Right atrium auricular region (tissue), 2 donors: ENCODE data around the gene FBXL7. TPM values are rescaled to one million over a fixed set of nuclear protein-coding genes. Genes with fewer than 3 reads are reported as not detected.

Source experiments
- DNase-seq: peaks from one replicate; pipeline ENCODE4 v3.0.0-alpha.2; 2019; ENCODE audit warnings: low spot score
- H3K27ac ChIP-seq, 2 donors: fragments of 200-600 bp; sonication (generic); 1 replicate in 1 of 2; 2 replicates in 1 of 2; pipeline ENCODE4 v1.5.1; 2016 to 2019
- H3K27me3 ChIP-seq, 2 donors: fragments of 200-600 bp; sonication (generic); one replicate each; pipeline versions ENCODE4 v1.5.1 to v1.6.0; 2017 to 2019
- H3K36me3 ChIP-seq: fragments of 200-600 bp; sonication (generic); one replicate; pipeline ENCODE4 v1.5.1; 2016
- H3K4me1 ChIP-seq, 2 donors: fragments of 200-600 bp; sonication (generic); one replicate each; pipeline versions ENCODE4 v1.5.1 to v1.6.0; 2017 to 2019
- H3K4me3 ChIP-seq, 2 donors: fragments of 200-600 bp; sonication (generic); 1 replicate in 1 of 2; 2 replicates in 1 of 2; pipeline ENCODE4 v1.5.1; 2017 to 2019; ENCODE audit warnings: mild to moderate bottlenecking in 1 of 2, moderate library complexity in 1 of 2
- H3K9me3 ChIP-seq, 2 donors: fragments of 200-600 bp; sonication (generic); one replicate each; pipeline ENCODE4 v1.5.1; 2019
- CTCF ChIP-seq, 2 donors: fragments of 200-600 bp; sonication (generic); IDR thresholded peaks; one replicate each; pipeline ENCODE4 v1.5.1; 2019; ENCODE audit warnings: antibody characterized with exemption in 2 of 2
- total RNA-seq, 2 donors: library from RNA; depleted of rRNA; stranded (reverse); fragments of >200 nt; gene quantifications; one replicate each; pipeline ENCODE4 v1.1.0, GENCODE V29; 2016

FBXL7 gene
- total RNA-seq, 2 donors from 2014 or later, result 16.6 to 18.4 TPM

DNA sequence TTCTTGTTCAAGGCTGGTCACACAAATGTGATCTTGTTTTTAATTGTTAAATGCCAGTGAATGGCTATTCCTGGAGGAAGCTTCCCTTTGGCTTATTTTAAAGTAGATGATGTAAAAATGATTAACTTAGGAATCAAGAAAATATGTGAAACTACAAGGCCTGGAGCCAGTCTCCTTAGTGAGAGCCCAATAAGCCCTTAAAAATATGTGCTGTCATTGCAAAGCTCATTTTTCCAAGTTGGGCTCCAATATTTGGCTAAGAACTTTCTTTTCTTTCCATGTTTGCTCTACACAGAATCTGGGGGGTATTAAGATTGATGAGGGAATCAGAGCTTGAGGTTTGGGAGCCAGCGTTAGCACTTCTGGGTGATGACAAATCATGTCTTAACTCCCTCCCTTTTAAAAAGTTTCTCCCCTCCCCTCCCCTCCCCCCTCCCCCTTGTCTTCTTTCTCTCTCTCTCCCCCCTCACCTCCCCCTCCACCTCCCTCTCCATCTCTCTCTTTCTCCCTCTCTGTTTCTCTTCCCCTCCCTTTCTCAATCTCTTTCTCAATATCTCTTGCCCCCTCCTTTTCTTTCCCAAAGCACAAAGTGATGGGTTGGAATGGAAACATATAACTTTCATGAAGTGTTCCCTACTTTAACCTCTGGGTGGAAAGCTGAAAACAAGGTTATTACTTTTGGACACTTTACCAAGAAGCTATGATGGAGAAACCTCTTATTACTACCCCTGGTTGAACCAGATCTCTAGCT lies 86.0 kb downstream of the FBXL7 start:
- TF ChIP-seq CTCF (IDR thresholded peaks at IDR 0.05), result no peak
- H3K9me3 ChIP-seq, result peaks cover 0 to 7% of the 10 kb centered on the region in 2 donors

GRCh38 chr5:15587916-15588315 lies 87.9 kb downstream of the FBXL7 start:
- Histone ChIP-seq H3K4me1 (no peaks in the 10 kb centered on the region), H3K4me3 (no peak overlapping the region), H3K27ac (no peak overlapping the region), H3K36me3 (no peaks in the 10 kb centered on the region), H3K27me3 (no peaks in the 10 kb centered on the region), H3K9me3 (peaks cover 0 to 7% of the 10 kb centered on the region in 2 donors)
- TF ChIP-seq CTCF (IDR thresholded peaks at IDR 0.05), result no peak
- DNase-seq, result no peak

More for the DNA sequence above, 86.0 kb downstream of the FBXL7 start:
- Histone ChIP-seq H3K36me3 (no peaks in the 10 kb centered on the region), H3K4me1 (no peaks in the 10 kb centered on the region), H3K4me3 (no peak overlapping the region), H3K27me3 (no peaks in the 10 kb centered on the region), H3K27ac (no peak overlapping the region)
- DNase-seq, result no peak

DNA sequence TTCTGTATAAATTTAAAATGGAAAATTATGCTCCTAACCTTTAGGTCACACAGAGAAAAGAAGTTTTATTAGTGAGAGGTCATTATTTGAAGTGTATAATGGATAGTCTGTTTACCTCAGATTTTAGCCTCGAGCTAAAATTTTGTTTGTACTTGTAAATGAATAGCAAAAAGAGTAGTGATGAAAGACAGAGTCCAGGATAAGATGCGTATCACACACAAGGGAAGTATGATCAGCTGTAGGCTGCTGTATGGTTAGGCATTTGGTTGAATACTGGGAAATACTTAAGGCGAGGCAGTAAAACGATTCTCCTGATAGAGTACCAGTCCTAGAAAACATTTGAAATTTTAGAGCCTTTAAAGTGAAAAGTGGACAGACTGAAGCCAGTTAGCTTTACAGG lies 92.7 kb downstream of the FBXL7 start:
- H3K36me3 ChIP-seq, result no peaks in the 10 kb centered on the region
- H3K27ac ChIP-seq, result no peak overlapping the region
- H3K9me3 ChIP-seq, result no peaks in the 10 kb centered on the region
- no peak for DNase-seq
- H3K4me1 ChIP-seq, result no peaks in the 10 kb centered on the region
- no peak overlapping the region for H3K4me3 ChIP-seq
- no peak for TF ChIP-seq CTCF (IDR thresholded peaks at IDR 0.05)
- H3K27me3 ChIP-seq, result no peaks in the 10 kb centered on the region

DNA sequence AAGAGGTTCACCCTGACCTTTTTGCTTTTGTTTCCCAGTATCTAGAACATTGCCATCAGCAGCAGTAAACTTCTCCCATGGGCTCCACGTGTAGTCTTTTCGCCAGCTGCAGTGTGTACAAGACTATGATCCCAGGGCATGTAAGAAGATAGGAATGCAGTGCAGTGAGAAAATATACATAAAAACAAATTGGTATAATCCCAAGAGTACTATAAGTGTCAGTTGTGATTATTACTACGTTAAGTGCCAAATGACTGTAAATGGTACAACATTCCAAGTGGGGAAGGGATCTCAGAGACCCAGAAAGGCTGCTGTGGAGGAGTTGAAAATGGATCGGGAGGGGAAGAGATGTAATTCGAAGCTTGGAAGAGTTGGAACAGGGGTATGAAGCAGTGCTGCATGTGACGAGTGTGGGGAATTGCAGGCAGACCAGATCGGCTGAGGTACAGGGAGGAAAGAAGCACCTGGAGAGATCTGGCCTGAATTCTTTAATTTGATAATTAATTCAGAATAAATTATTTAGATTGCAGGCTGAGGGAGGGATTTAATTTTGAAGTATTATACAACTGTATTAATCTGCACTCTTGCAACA lies 95.1 kb downstream of the FBXL7 start:
- Histone ChIP-seq H3K4me1 (no peaks in the 10 kb centered on the region), H3K9me3 (no peaks in the 10 kb centered on the region), H3K27ac (no peak overlapping the region), H3K27me3 (no peaks in the 10 kb centered on the region), H3K36me3 (no peaks in the 10 kb centered on the region), H3K4me3 (no peak overlapping the region)
- no peak for DNase-seq
- TF ChIP-seq CTCF (IDR thresholded peaks at IDR 0.05), result no peak

DNA sequence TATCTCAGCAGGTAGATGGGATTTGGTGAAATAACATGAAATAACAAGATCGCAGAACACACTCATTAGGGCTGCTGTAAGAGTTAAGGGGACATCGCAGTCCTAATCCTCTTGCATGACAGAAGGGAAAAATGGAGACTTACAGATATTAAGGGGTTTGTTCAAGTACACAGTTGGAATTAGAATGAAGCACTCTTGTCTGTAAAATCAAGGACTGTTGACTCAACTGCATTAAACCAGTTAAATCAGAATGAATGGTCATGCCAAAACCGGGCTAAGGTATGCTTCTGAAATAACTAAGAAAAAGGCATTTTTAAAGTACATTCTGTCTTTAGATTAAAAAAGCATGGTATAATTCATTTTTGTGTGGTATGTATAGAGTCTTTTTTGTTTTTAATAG lies 95.9 kb downstream of the FBXL7 start:
- no peaks in the 10 kb centered on the region for H3K36me3 ChIP-seq
- H3K4me1 ChIP-seq, result no peaks in the 10 kb centered on the region
- H3K4me3 ChIP-seq, result no peak overlapping the region
- TF ChIP-seq CTCF (IDR thresholded peaks at IDR 0.05), result no peak
- H3K27ac ChIP-seq, result no peak overlapping the region
- no peaks in the 10 kb centered on the region for H3K9me3 ChIP-seq
- no peaks in the 10 kb centered on the region for H3K27me3 ChIP-seq
- no peak for DNase-seq
